ENCODE results near the gene DIPK1B.
"Not testable (repeated sequence)": the region's sequence is repeated elsewhere in the genome, so short reads cannot be mapped to it uniquely, and the experiment has no call there.

Gene DIPK1B

GRCh38 chr9:136700304-136700703, 12.1 kb upstream of the DIPK1B start:
- DNase-seq, result no peak

GRCh38 chr9:136700959-136701667, 11.3 kb upstream of the DIPK1B start:
- DNase-seq, result peak; percentile 51 to 74

- no peak for DNase-seq
Measured at GRCh38 chr9:136701668-136702053, 10.7 kb upstream of the DIPK1B start.

- DNase-seq, result peak in 1 of 2 donors; percentile 37
Measured at GRCh38 chr9:136703276-136703860, 9.0 kb upstream of the DIPK1B start.

GRCh38 chr9:136704741-136705140, 7.6 kb upstream of the DIPK1B start:
- not testable (repeated sequence) for DNase-seq

- peak in 1 of 2 donors; percentile 39 for DNase-seq
Measured at GRCh38 chr9:136705564-136705963, 6.8 kb upstream of the DIPK1B start.

GRCh38 chr9:136707011-136707410, 5.4 kb upstream of the DIPK1B start:
- DNase-seq, result no peak

GRCh38 chr9:136707849-136708517, 4.4 kb upstream of the DIPK1B start:
- no peak for DNase-seq

- no peak for DNase-seq
Measured at GRCh38 chr9:136709454-136710109, 2.8 kb upstream of the DIPK1B start.

GRCh38 chr9:136710543-136710942, 1.8 kb upstream of the DIPK1B start:
- no peak for DNase-seq

- not testable (repeated sequence) for DNase-seq
Measured at GRCh38 chr9:136711219-136711648, 1.1 kb upstream of the DIPK1B start.

- DNase-seq, result no peak
Measured at GRCh38 chr9:136712690-136713544, 545 bp downstream of the DIPK1B start.

GRCh38 chr9:136713550-136713949, 1.2 kb downstream of the DIPK1B start:
- DNase-seq, result no peak

GRCh38 chr9:136714096-136714892, 1.9 kb downstream of the DIPK1B start:
- DNase-seq, result no peak

- DNase-seq, result no peak
Measured at GRCh38 chr9:136714893-136715274, 2.5 kb downstream of the DIPK1B start.

- DNase-seq, result no peak
Measured at GRCh38 chr9:136717399-136717798, 5.0 kb downstream of the DIPK1B start.

GRCh38 chr9:136718345-136719194, 6.2 kb downstream of the DIPK1B start:
- no peak for DNase-seq

GRCh38 chr9:136719195-136719880, 7.0 kb downstream of the DIPK1B start:
- peak; percentile 21 to 56 for DNase-seq

- no peak for DNase-seq
Measured at GRCh38 chr9:136720251-136720897, 8.0 kb downstream of the DIPK1B start.
